Heart left ventricle (tissue), 16 donors: ENCODE data around the gene DNAI2. TPM values are rescaled to one million over a fixed set of nuclear protein-coding genes. Genes with fewer than 3 reads are reported as not detected.

ENCODE experiments used
- ATAC-seq, 4 donors: fragments of 200-7000 bp; cut with Tn5 transposase; one replicate each; pipeline ENCODE4 v1.9.1; 2020 to 2022; ENCODE audit warnings: moderate library complexity in 4 of 4, mild to moderate bottlenecking in 3 of 4, moderate number of reproducible peaks in 1 of 4
- DNase-seq, 5 donors: peaks; one replicate each; pipeline ENCODE4 v3.0.0-alpha.2; 2020
- H3K27ac ChIP-seq, 12 donors: fragments of 200-600 bp; sonication (generic) in 4 of 12; one replicate each; pipeline versions ENCODE4 v1.5.0 to v1.8.0; 2016 to 2022; ENCODE audit warnings: mild to moderate bottlenecking in 2 of 12
- H3K27me3 ChIP-seq, 9 donors: fragments of 200-600 bp; sonication (generic) in 2 of 9; one replicate each; pipeline versions ENCODE4 v1.5.1 to v1.8.0; 2016 to 2022; ENCODE audit warnings: mild to moderate bottlenecking in 3 of 9
- H3K36me3 ChIP-seq, 9 donors: fragments of 200-600 bp; sonication (generic) in 2 of 9; one replicate each; pipeline versions ENCODE4 v1.5.0 to v1.8.0; 2018 to 2022; ENCODE audit warnings: mild to moderate bottlenecking in 2 of 9
- H3K4me1 ChIP-seq, 12 donors: fragments of 200-600 bp; sonication (generic) in 4 of 12; one replicate each; pipeline versions ENCODE4 v1.5.0 to v1.8.0; 2016 to 2022; ENCODE audit warnings: mild to moderate bottlenecking in 3 of 12
- H3K4me3 ChIP-seq, 12 donors: fragments of 200-600 bp; sonication (generic) in 4 of 12; one replicate each; pipeline versions ENCODE4 v1.5.0 to v1.8.0; 2017 to 2022; ENCODE audit warnings: mild to moderate bottlenecking in 9 of 12, moderate library complexity in 4 of 12
- H3K9me3 ChIP-seq, 12 donors: fragments of 200-600 bp; sonication (generic) in 4 of 12; one replicate each; pipeline versions ENCODE4 v1.5.0 to v1.8.0; 2016 to 2022; ENCODE audit warnings: mild to moderate bottlenecking in 1 of 12
- POLR2A ChIP-seq, 2 donors: fragments of 450-650 bp; IDR thresholded peaks; one replicate each; pipeline ENCODE4 v1.6.1; 2017; ENCODE audit warnings: antibody characterized with exemption in 2 of 2, mild to moderate bottlenecking in 2 of 2, moderate library complexity in 2 of 2
- WGBS, 4 donors: extraction: QIAGEN DNeasy Blood & Tissue Kit in 2 of 4; methylation state at CpG; one replicate each; pipeline versions ENCODE4 v1.1.5 to v1.1.7; 2013 to 2018; 5-methylcytosine and 5-hydroxymethylcytosine counted together
- intact Hi-C, 10 donors: fragments of 100-400 bp; cut with DNase I; formaldehyde crosslinking; loops; one replicate each; pipeline versions ENCODE4 v1.11.1 to v1.14.2; 2022
- polyA plus RNA-seq, 2 donors: library from polyadenylated mRNA; stranded (reverse); fragments of 200-250 nt; gene quantifications; one replicate each; pipeline ENCODE4 v1.2.3, GENCODE V29; 2013
- total RNA-seq, 9 donors: library from RNA; depleted of rRNA in 2 of 9; stranded (reverse); fragments of >200 nt in 2 of 9; fragmentation: NEBNext Ultra II Directional in 3 of 9; extraction: Animal tissue kit (Norgen Biotek cat#: 25700) in 3 of 9; gene quantifications; one replicate each; pipeline versions ENCODE4 v1.1.0 to v1.2.4, GENCODE V29; 2016 to 2023
- TF ChIP-seq, protein P1 (sequence below), 12 donors: fragments of 200-600 bp; sonication (generic) in 4 of 12; IDR thresholded peaks; one replicate each; pipeline versions ENCODE4 v1.5.0 to v1.8.0; 2018 to 2022; ENCODE audit warnings: antibody characterized with exemption in 12 of 12, mild to moderate bottlenecking in 5 of 12
- donor health status: ischemic (EF 13 %, LVEDD 7.1; RV severe dilation, severe dysfunction).
- donor health status: healthy with polysubstance abuse.
- donor health status: DM: no; HTN: yes; CAD: no.
- donor health status: DM: no; HTN: no; CAD: no.
- donor health status: ischemic (EF 25% LVEDD 6.9; RV normal size, moderate dysfunction).
- donor health status: ischemic (EF 25% LVEDD 5.7; RV mildly dilated, moderate dysfunction).
- donor health status: healthy.
- donor health status: DM: yes; HTN: yes; CAD: no.
- donor health status: ischemic (EF 35%, LVEDD 5.7; RV mildly dilated, moderate dysfunction).
- donor health status: nonischemic (EF 11% LVEDD 7.7; RV severe dilation, severe dysfunction).
- donor health status: DM: yes; HTN: yes; CAD: no.
- donor health status: PGD.
- donor health status: ischemic (EF 29% LVEDD 5.4; RV normal size, mild dysfunction).
- donor health status: nonischemic (EF 23%, LVEDD 6.1; RV moderate dilation, normal function).

Gene DNAI2
- total and polyA plus RNA-seq, 11 donors = not detected

- Histone ChIP-seq H3K9me3 (no peaks in the 10 kb centered on the region), H3K27me3 (no peaks in the 10 kb centered on the region), H3K36me3 (peaks cover 0 to 34% (median 8%) of the 10 kb centered on the region in 9 donors), H3K4me1 (peaks cover 0 to 71% (median 29%) of the 10 kb centered on the region in 12 donors), H3K27ac (peak overlapping the region; percentile 9 to 91 (median 56)), H3K4me3 (no peak overlapping the region)
- intact Hi-C loops = loop anchor here in 2 of 10 donors (2.0 kb wide), 3 partner anchors 17 to 23 kb away; partner anchors contain the start of gene TTYH2 (in 1 of the 2)
- TF ChIP-seq, protein P1, sequence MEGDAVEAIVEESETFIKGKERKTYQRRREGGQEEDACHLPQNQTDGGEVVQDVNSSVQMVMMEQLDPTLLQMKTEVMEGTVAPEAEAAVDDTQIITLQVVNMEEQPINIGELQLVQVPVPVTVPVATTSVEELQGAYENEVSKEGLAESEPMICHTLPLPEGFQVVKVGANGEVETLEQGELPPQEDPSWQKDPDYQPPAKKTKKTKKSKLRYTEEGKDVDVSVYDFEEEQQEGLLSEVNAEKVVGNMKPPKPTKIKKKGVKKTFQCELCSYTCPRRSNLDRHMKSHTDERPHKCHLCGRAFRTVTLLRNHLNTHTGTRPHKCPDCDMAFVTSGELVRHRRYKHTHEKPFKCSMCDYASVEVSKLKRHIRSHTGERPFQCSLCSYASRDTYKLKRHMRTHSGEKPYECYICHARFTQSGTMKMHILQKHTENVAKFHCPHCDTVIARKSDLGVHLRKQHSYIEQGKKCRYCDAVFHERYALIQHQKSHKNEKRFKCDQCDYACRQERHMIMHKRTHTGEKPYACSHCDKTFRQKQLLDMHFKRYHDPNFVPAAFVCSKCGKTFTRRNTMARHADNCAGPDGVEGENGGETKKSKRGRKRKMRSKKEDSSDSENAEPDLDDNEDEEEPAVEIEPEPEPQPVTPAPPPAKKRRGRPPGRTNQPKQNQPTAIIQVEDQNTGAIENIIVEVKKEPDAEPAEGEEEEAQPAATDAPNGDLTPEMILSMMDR (IDR thresholded peaks at IDR 0.05) = no peak
- no peak for TF ChIP-seq POLR2A (IDR thresholded peaks at IDR 0.05)
- 21 to 34% (median 28%) methylated on average over 8 of the region's 8 CpGs for WGBS, 4 donors
- DNase-seq = peak in 2 of 5 donors; percentile 46 to 59
- peak; percentile 28 to 71 (median 44) for ATAC-seq
Measured at GRCh38 chr17:74235911-74236371, 38.1 kb upstream of the DNAI2 start.

- Histone ChIP-seq H3K27ac (no peak overlapping the region), H3K4me1 (peaks cover 0 to 80% (median 42%) of the 10 kb centered on the region in 12 donors), H3K36me3 (peaks cover 0 to 24% (median 0%) of the 10 kb centered on the region in 9 donors), H3K27me3 (no peaks in the 10 kb centered on the region), H3K4me3 (no peak overlapping the region), H3K9me3 (no peaks in the 10 kb centered on the region)
- intact Hi-C loops = loop anchor here in 2 of 10 donors (2.0 kb wide), 2 partner anchors 23 to 25 kb away; partner anchors contain the start of gene TTYH2 (in 1 of the 2)
- DNase-seq (no peak), ATAC-seq (no peak)
- WGBS, 4 donors = 93 to 100% (median 95%) methylated on average over 7 to 12 of the region's 12 CpGs
- TF ChIP-seq, protein P1 (IDR thresholded peaks at IDR 0.05) = no peak
- no peak for TF ChIP-seq POLR2A (IDR thresholded peaks at IDR 0.05)
Measured at GRCh38 chr17:74237321-74237720, 36.7 kb upstream of the DNAI2 start.

GRCh38 chr17:74239172-74239571, 34.9 kb upstream of the DNAI2 start:
- TF ChIP-seq, protein P1 (IDR thresholded peaks at IDR 0.05) = no peak
- TF ChIP-seq POLR2A (IDR thresholded peaks at IDR 0.05) = no peak
- DNase-seq = no peak
- Histone ChIP-seq H3K9me3 (no peaks in the 10 kb centered on the region), H3K36me3 (peaks cover 0 to 21% (median 0%) of the 10 kb centered on the region in 9 donors), H3K4me3 (no peak overlapping the region), H3K27me3 (no peaks in the 10 kb centered on the region), H3K4me1 (peaks cover 0 to 80% (median 50%) of the 10 kb centered on the region in 12 donors), H3K27ac (no peak overlapping the region)
- 73 to 89% (median 79%) methylated on average over 9 to 10 of the region's 10 CpGs for WGBS, 4 donors
- intact Hi-C loops = no loop called here
- ATAC-seq = no peak

GRCh38 chr17:74240618-74241205, 33.3 kb upstream of the DNAI2 start:
- TF ChIP-seq, protein P1 (IDR thresholded peaks at IDR 0.05) = no peak
- no peak for TF ChIP-seq POLR2A (IDR thresholded peaks at IDR 0.05)
- peak in 4 of 5 donors; percentile 55 to 72 (median 64) for DNase-seq
- no peaks in the 10 kb centered on the region for H3K9me3 ChIP-seq
- H3K27ac ChIP-seq = peak overlapping the region in 5 of 12 donors; percentile 46 to 79 (median 61)
- H3K4me1 ChIP-seq = peaks cover 0 to 73% (median 43%) of the 10 kb centered on the region in 12 donors
- WGBS, 4 donors = 36 to 56% (median 54%) methylated on average over 11 of the region's 11 CpGs
- H3K27me3 ChIP-seq = no peaks in the 10 kb centered on the region
- intact Hi-C loops = loop anchor here in 1 of 10 donors (2.0 kb wide), 1 partner anchor 30 kb away; no protein-coding TSS in a partner anchor
- peak in 2 of 4 donors; percentile 6 to 35 for ATAC-seq
- no peak overlapping the region for H3K4me3 ChIP-seq
- H3K36me3 ChIP-seq = peaks cover 0 to 21% (median 0%) of the 10 kb centered on the region in 9 donors
